ENCODE data around the gene INSC.

Gene INSC

GRCh38 chr11:15158351-15159015 is 43.8 kb downstream of the INSC start:
- no peak for TF ChIP-seq CTCF (IDR thresholded peaks at IDR 0.05; ENCODE audit: borderline replicate concordance, insufficient read depth, low read depth, low read length)
- H3K4me3 ChIP-seq (ENCODE audit: low read depth, low read length), result no peak overlapping the region

GRCh38 chr11:15159085-15159484 is 44.4 kb downstream of the INSC start:
- TF ChIP-seq CTCF (IDR thresholded peaks at IDR 0.05; ENCODE audit: borderline replicate concordance, insufficient read depth, low read depth, low read length), result peak; percentile 65
- H3K4me3 ChIP-seq (ENCODE audit: low read depth, low read length), result no peak overlapping the region

- H3K4me3 ChIP-seq (ENCODE audit: low read depth, low read length), result no peak overlapping the region
- no peak for TF ChIP-seq CTCF (IDR thresholded peaks at IDR 0.05; ENCODE audit: borderline replicate concordance, insufficient read depth, low read depth, low read length)
Observed at GRCh38 chr11:15161790-15162189, 47.1 kb downstream of the INSC start.

- H3K4me3 ChIP-seq (ENCODE audit: low read depth, low read length), result no peak overlapping the region
- no peak for TF ChIP-seq CTCF (IDR thresholded peaks at IDR 0.05; ENCODE audit: borderline replicate concordance, insufficient read depth, low read depth, low read length)
Observed at GRCh38 chr11:15163136-15163535, 48.4 kb downstream of the INSC start.

- H3K4me3 ChIP-seq (ENCODE audit: low read depth, low read length), result no peak overlapping the region
- no peak for TF ChIP-seq CTCF (IDR thresholded peaks at IDR 0.05; ENCODE audit: borderline replicate concordance, insufficient read depth, low read depth, low read length)
Observed at GRCh38 chr11:15166204-15166603, 51.5 kb downstream of the INSC start.

GRCh38 chr11:15169815-15170551 is 55.3 kb downstream of the INSC start:
- no peak overlapping the region for H3K4me3 ChIP-seq (ENCODE audit: low read depth, low read length)
- TF ChIP-seq CTCF (IDR thresholded peaks at IDR 0.05; ENCODE audit: borderline replicate concordance, insufficient read depth, low read depth, low read length), result no peak

GRCh38 chr11:15170698-15171097 is 56.0 kb downstream of the INSC start:
- no peak overlapping the region for H3K4me3 ChIP-seq (ENCODE audit: low read depth, low read length)
- no peak for TF ChIP-seq CTCF (IDR thresholded peaks at IDR 0.05; ENCODE audit: borderline replicate concordance, insufficient read depth, low read depth, low read length)

Data from GM12875 (cell line).